BLaER1 (cell line): Measurements from ENCODE around the gene STAB1.

Experiments used
- H3K27ac ChIP-seq: shearing (Covaris generic); formaldehyde crosslinking; 2 replicates; pipeline ENCODE4 v1.8.1; 2022
- H3K27me3 ChIP-seq: shearing (Covaris generic); formaldehyde crosslinking; 2 replicates; pipeline ENCODE4 v1.8.1; 2022
- H3K36me3 ChIP-seq: shearing (Covaris generic); formaldehyde crosslinking; 2 replicates; pipeline ENCODE4 v1.8.1; 2022
- H3K4me1 ChIP-seq: shearing (Covaris generic); formaldehyde crosslinking; 2 replicates; pipeline ENCODE4 v1.8.1; 2022
- H3K4me2 ChIP-seq: shearing (Covaris generic); formaldehyde crosslinking; 2 replicates; pipeline ENCODE4 v1.8.1; 2022
- H3K4me3 ChIP-seq: shearing (Covaris generic); formaldehyde crosslinking; 2 replicates; pipeline ENCODE4 v1.8.1; 2022
- H3K9ac ChIP-seq: shearing (Covaris generic); formaldehyde crosslinking; 2 replicates; pipeline ENCODE4 v1.8.1; 2022
- H3K9me3 ChIP-seq: shearing (Covaris generic); formaldehyde crosslinking; 2 replicates; pipeline ENCODE4 v1.8.1; 2022
- H4K20me1 ChIP-seq: shearing (Covaris generic); formaldehyde crosslinking; 2 replicates; pipeline ENCODE4 v1.8.1; 2022
- Cebpa-rat ChIP-seq: shearing (Covaris generic); IDR thresholded peaks from 2 replicates; pipeline ENCODE4 v1.8.1; 2022

Gene STAB1

GRCh38 chr3:52487050-52487787, 7.9 kb upstream of the STAB1 start:
- TF ChIP-seq Cebpa-rat, result no peak

GRCh38 chr3:52487788-52488691, 7.1 kb upstream of the STAB1 start:
- Histone ChIP-seq H3K4me1 (peaks cover 68% of the 10 kb centered on the region), H3K4me2 (no peak overlapping the region), H3K9ac (no peak overlapping the region), H3K36me3 (peaks cover 86% of the 10 kb centered on the region), H3K27me3 (no peaks in the 10 kb centered on the region), H4K20me1 (peaks cover 38% of the 10 kb centered on the region), H3K27ac (no peak overlapping the region), H3K4me3 (no peak overlapping the region), H3K9me3 (no peaks in the 10 kb centered on the region)
- no peak for TF ChIP-seq Cebpa-rat

More at GRCh38 chr3:52487050-52487787, 7.9 kb upstream of the STAB1 start:
- H3K27ac ChIP-seq, result peak overlapping the region; percentile 82; the same call in 1 of the 2 replicates
- H3K36me3 ChIP-seq, result peaks cover 86% of the 10 kb centered on the region
- H3K4me3 ChIP-seq, result no peak overlapping the region
- no peak overlapping the region for H3K4me2 ChIP-seq
- H4K20me1 ChIP-seq, result peaks cover 37% of the 10 kb centered on the region
- H3K4me1 ChIP-seq, result peaks cover 72% of the 10 kb centered on the region
- H3K9ac ChIP-seq, result no peak overlapping the region
- no peaks in the 10 kb centered on the region for H3K27me3 ChIP-seq
- H3K9me3 ChIP-seq, result no peaks in the 10 kb centered on the region

DNA sequence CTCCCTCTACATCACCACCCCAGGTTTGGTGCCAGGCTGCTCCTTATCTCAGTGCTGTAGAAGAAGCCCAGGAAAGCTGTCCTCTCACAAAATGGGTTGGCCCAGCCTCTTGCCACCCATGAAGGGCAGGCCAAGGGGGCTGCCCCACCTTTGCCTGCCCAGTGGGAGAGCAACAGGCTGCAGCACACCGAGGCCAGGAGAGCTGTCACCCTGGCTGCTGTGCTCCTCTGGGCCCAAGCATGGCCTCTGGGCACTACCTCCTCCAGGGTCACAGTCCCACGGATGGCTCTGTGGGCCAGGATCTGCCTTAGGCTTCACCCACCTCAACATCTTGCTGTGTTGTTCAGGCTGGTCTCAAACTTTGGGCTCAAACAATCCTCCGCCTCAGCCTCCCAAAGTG, 6.4 kb upstream of the STAB1 start:
- Histone ChIP-seq H3K4me1 (peaks cover 61% of the 10 kb centered on the region), H3K9ac (no peak overlapping the region), H3K27ac (peak overlapping the region; percentile 27; the same call in 1 of the 2 replicates), H3K4me3 (no peak overlapping the region), H3K27me3 (no peaks in the 10 kb centered on the region), H3K4me2 (no peak overlapping the region), H4K20me1 (peaks cover 42% of the 10 kb centered on the region), H3K36me3 (peaks cover 86% of the 10 kb centered on the region), H3K9me3 (no peaks in the 10 kb centered on the region)
- no peak for TF ChIP-seq Cebpa-rat

- Histone ChIP-seq H3K36me3 (peaks cover 91% of the 10 kb centered on the region), H3K9me3 (no peaks in the 10 kb centered on the region), H4K20me1 (peaks cover 49% of the 10 kb centered on the region), H3K4me3 (no peak overlapping the region), H3K27me3 (no peaks in the 10 kb centered on the region), H3K4me1 (peaks cover 58% of the 10 kb centered on the region), H3K27ac (peak overlapping the region; percentile 71), H3K4me2 (peak overlapping the region; percentile 71), H3K9ac (peak overlapping the region; percentile 61)
- TF ChIP-seq Cebpa-rat, result no peak
Measured at GRCh38 chr3:52489453-52489852, 5.7 kb upstream of the STAB1 start.

DNA sequence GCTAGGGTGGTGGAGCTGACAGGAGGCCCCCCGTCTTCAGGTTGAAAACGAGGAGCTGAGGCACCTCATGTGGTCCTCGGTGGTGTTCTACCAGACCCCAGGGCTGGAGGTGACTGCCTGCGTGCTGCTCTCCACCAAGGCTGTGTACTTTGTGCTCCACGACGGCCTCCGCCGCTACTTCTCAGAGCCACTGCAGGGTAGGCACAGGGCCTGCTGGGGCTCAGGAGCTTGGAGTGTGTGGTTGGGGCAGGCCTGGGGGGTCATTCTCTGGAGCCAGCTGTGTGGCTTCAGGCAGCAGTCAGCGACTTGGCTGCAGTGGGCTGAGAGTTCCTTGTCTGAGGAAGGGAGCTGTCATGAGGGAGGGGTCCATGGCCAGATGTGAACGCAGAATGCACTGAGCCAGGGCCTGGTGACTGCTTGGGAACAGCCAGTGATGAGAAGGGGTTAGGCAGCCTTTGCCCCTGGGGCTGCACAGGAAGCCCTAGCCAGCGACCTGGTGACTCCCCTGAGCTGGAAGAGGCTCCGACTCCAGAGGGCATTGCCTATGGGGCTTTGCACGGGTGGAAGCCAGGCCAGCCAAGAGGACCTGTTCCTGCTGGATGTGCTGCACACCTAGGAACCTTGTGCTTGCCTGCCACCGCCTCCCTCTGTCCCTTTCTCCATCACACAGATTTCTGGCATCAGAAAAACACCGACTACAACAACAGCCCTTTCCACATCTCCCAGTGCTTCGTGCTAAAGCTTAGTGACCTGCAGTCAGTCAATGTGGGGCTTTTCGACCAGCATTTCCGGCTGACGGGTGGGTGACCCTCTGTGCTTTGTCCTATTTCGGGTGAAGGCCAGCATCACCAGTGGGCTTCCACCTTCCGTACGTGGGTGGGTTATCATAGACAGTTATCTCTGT, 4.9 kb upstream of the STAB1 start:
- H3K27ac ChIP-seq, result peak overlapping the region; percentile 71
- peak overlapping the region; percentile 71 for H3K4me2 ChIP-seq
- peaks cover 87% of the 10 kb centered on the region for H3K36me3 ChIP-seq
- no peak for TF ChIP-seq Cebpa-rat
- peaks cover 58% of the 10 kb centered on the region for H3K4me1 ChIP-seq
- H4K20me1 ChIP-seq, result peaks cover 51% of the 10 kb centered on the region
- no peak overlapping the region for H3K4me3 ChIP-seq
- no peaks in the 10 kb centered on the region for H3K27me3 ChIP-seq
- H3K9me3 ChIP-seq, result no peaks in the 10 kb centered on the region
- peak overlapping the region; percentile 61; the same call in 1 of the 2 replicates for H3K9ac ChIP-seq

DNA sequence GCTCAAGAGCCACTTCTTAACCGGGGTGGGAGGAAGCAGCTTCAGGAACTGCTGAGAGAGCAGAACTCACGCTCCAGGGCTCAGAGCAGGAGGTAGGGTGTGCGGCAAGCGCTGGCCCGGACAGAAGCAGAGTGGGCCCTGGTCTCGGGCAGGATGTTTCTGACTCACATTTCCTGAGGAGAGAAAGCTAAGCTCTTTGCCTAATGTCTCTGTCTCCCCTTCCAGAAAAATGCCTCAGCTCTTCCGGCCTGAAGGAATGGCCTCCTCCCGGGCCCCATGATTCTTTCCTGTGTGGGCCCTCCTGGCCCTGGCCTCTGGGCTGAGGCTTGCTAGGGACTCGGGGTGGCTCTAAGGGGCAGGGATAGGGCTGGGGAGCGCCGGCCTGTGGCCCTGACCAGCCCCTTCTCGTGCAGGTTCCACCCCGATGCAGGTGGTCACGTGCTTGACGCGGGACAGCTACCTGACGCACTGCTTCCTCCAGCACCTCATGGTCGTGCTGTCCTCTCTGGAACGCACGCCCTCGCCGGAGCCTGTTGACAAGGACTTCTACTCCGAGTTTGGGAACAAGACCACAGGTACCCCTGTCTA, 4.1 kb upstream of the STAB1 start:
- H3K4me2 ChIP-seq, result peak overlapping the region; percentile 71
- H3K4me1 ChIP-seq, result peaks cover 58% of the 10 kb centered on the region
- no peaks in the 10 kb centered on the region for H3K9me3 ChIP-seq
- peaks cover 51% of the 10 kb centered on the region for H4K20me1 ChIP-seq
- no peak for TF ChIP-seq Cebpa-rat
- H3K36me3 ChIP-seq, result peaks cover 81% of the 10 kb centered on the region
- no peaks in the 10 kb centered on the region for H3K27me3 ChIP-seq
- H3K27ac ChIP-seq, result peak overlapping the region; percentile 71
- H3K9ac ChIP-seq, result peak overlapping the region; percentile 61; the same call in 1 of the 2 replicates
- H3K4me3 ChIP-seq, result no peak overlapping the region

GRCh38 chr3:52492059-52492458, 3.1 kb upstream of the STAB1 start:
- H3K9ac ChIP-seq, result no peak overlapping the region
- no peak for TF ChIP-seq Cebpa-rat
- no peaks in the 10 kb centered on the region for H3K27me3 ChIP-seq
- H3K4me2 ChIP-seq, result no peak overlapping the region
- H3K9me3 ChIP-seq, result no peaks in the 10 kb centered on the region
- peaks cover 70% of the 10 kb centered on the region for H3K36me3 ChIP-seq
- peaks cover 53% of the 10 kb centered on the region for H3K4me1 ChIP-seq
- H3K4me3 ChIP-seq, result no peak overlapping the region
- H3K27ac ChIP-seq, result no peak overlapping the region
- H4K20me1 ChIP-seq, result peaks cover 51% of the 10 kb centered on the region

DNA sequence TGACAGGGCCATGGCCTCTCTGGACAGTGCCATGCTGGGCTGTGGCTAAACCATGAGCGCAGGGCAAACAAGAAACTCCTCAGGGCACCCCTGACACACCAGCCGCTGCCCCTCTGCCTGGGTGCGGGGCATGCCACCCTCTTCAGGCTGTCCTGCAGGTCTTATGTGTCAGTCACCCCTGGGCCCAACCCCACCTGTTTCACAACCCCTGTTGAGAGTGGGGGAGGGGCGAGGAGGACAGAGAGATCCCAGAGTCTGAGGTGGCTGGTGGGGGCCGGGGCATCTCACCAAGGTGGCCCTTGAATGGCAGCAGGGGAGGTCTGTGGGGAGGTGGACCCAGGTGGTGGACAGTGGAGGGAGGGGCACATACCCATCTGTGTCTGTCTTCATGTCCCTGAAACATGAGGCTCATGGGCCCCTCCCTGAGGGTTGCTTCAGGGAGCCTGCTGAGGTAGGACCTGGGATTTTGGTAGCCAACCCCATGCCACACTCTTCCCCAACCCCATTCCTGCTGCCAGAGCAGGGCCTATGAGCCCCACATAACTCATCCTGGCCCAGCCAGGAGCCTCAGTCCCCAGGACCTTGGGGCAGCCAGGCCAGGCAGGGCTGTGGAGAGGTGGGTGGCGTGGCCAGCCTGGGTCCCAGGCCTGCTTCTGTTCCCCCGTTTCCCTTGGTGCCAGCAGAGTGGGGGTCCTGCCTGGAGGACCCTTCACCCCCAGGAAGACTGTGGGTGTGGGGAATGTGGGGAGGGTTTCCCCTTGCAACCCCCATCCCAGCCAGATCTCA, 1.7 kb upstream of the STAB1 start:
- Histone ChIP-seq H3K4me3 (no peak overlapping the region), H3K9me3 (no peaks in the 10 kb centered on the region), H3K4me1 (peaks cover 65% of the 10 kb centered on the region), H3K4me2 (no peak overlapping the region), H3K27me3 (no peaks in the 10 kb centered on the region), H3K27ac (no peak overlapping the region), H3K9ac (no peak overlapping the region), H3K36me3 (peaks cover 57% of the 10 kb centered on the region), H4K20me1 (peaks cover 51% of the 10 kb centered on the region)
- no peak for TF ChIP-seq Cebpa-rat
